PC-9 (cell line): ENCODE measurements around the gene AUH. TPM values are rescaled to one million over a fixed set of nuclear protein-coding genes. Genes with fewer than 3 reads are reported as not detected.

Experiments used
- BruUV-seq: library from RNA; stranded (reverse); fragments of 400-500 nt; replicated peaks from 2 replicates; lab custom pipeline; 2021; lab: Mats Ljungman, UMichigan
- CTCF ChIA-PET: fragments of 300-600 bp; sonication (Branson Sonifier 250); formaldehyde crosslinking; loops from one replicate; lab custom pipeline; 2022; ENCODE audit warnings: antibody characterized with exemption; lab: Charles Lee
- POLR2A ChIA-PET: fragments of 300-600 bp; sonication (Branson Sonifier 250); formaldehyde crosslinking; loops from one replicate; lab custom pipeline; 2022; ENCODE audit warnings: antibody characterized with exemption; ENCODE audit not compliant: unreplicated experiment; lab: Charles Lee
- DNase-seq, 2 experiments: peaks; one replicate each; pipeline versions ENCODE4 v3.0.0 to v3.0.0-alpha.2; 2015 to 2022; ENCODE audit warnings: mixed read lengths in 1 of 2
- H2AFZ ChIP-seq: fragments of 200-600 bp; sonication (generic); 2 replicates; pipeline ENCODE4 v1.8.1; 2017; ENCODE audit warnings: antibody characterized with exemption
- H3F3A ChIP-seq: fragments of 200-600 bp; sonication (generic); 2 replicates; pipeline ENCODE4 v1.8.1; 2017; ENCODE audit warnings: antibody characterized with exemption, mild to moderate bottlenecking, low read depth; ENCODE audit not compliant: insufficient read depth
- H3K27ac ChIP-seq: fragments of 200-600 bp; sonication (generic); 2 replicates; pipeline ENCODE4 v1.6.1; 2016; ENCODE audit warnings: mixed run types
- H3K27me3 ChIP-seq: fragments of 200-600 bp; sonication (generic); 2 replicates; pipeline ENCODE4 v1.6.1; 2016; ENCODE audit warnings: low read depth, mixed run types; ENCODE audit not compliant: insufficient read depth
- H3K36me3 ChIP-seq: fragments of 200-600 bp; sonication (generic); 2 replicates; pipeline ENCODE4 v1.6.1; 2016; ENCODE audit warnings: low read depth, mixed run types
- H3K4me1 ChIP-seq: fragments of 200-600 bp; sonication (generic); replicated peaks from 2 replicates; pipeline ENCODE4 v1.6.1; 2016; ENCODE audit warnings: mixed run types; ENCODE audit not compliant: insufficient read depth
- H3K4me2 ChIP-seq: fragments of 200-600 bp; sonication (generic); 2 replicates; pipeline ENCODE4 v1.6.1; 2017; ENCODE audit warnings: mixed run types
- H3K4me3 ChIP-seq: fragments of 200-600 bp; sonication (generic); 2 replicates; pipeline ENCODE4 v1.6.1; 2016; ENCODE audit warnings: mixed run types
- H3K79me2 ChIP-seq: fragments of 200-600 bp; sonication (generic); 2 replicates; pipeline ENCODE4 v1.6.1; 2017; ENCODE audit warnings: low read depth, mixed run types
- H3K9me2 ChIP-seq: fragments of 200-600 bp; sonication (generic); 2 replicates; pipeline ENCODE4 v1.8.1; 2017; ENCODE audit warnings: mild to moderate bottlenecking; ENCODE audit not compliant: insufficient read depth
- H3K9me3 ChIP-seq: fragments of 200-600 bp; sonication (generic); 2 replicates; pipeline ENCODE4 v1.8.1; 2016; ENCODE audit warnings: low read depth; ENCODE audit not compliant: insufficient read depth
- H4K20me1 ChIP-seq: fragments of 200-600 bp; sonication (generic); 2 replicates; pipeline ENCODE4 v1.8.1; 2017; ENCODE audit not compliant: insufficient read depth
- EZH2 ChIP-seq: fragments of 200-600 bp; sonication (generic); IDR thresholded peaks from 2 replicates; pipeline ENCODE4 v1.8.0; 2017; ENCODE audit warnings: antibody characterized with exemption, low read depth
- intact Hi-C: fragments of 100-400 bp; cut with micrococcal nuclease; formaldehyde crosslinking; loops from one replicate; pipeline ENCODE4 v1.10.0; 2022; ENCODE audit not compliant: unreplicated experiment
- total RNA-seq: library from RNA; stranded (reverse); gene quantifications from 2 replicates; pipeline ENCODE4 v1.2.3, GENCODE V29; 2021
- TF ChIP-seq, protein P1 (sequence below): fragments of 200-600 bp; sonication (generic); conservative IDR thresholded peaks from 2 replicates; pipeline ENCODE4 v1.6.1; 2017; ENCODE audit warnings: mixed run types, antibody characterized with exemption, mild to moderate bottlenecking, moderate library complexity

The AUH gene
- total RNA-seq, 1 experiment from 2014 or later: 24.9 TPM

DNA sequence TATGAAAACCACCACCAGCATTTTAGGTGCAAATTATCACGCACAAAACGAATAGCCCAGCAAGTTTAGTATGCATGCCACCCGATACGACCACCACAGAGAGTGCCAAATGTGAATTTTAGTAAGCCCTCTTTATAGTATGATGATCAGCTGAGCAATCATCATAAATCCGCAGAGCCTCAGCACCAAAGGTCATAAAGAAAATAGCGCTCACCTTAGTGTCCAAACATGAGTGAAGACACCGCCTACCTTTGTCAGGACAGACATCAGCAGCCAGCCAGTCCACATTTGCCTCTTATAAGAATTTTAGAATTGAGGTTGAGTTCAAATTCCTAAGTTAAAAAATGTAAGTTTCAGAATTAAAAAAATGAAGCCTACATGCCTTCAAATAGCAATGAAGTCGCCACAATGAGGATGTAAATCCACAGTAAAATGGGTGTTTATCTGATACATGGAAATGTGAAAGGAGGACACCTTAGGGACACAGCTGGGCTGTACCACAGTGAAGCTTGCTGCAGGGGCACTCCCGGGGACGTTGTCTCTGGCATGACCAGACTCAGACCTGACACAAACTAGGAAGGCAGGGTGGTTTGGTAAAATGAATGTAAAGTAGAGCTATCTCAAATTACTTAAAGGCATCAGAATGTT, 149.0 kb downstream of the AUH start:
- Histone ChIP-seq H3K27me3 (no peaks in the 10 kb centered on the region), H4K20me1 (no peaks in the 10 kb centered on the region), H3K36me3 (no peaks in the 10 kb centered on the region), H3F3A (peaks cover 3% of the 10 kb centered on the region; the same call in 1 of the 2 replicates), H3K79me2 (no peaks in the 10 kb centered on the region), H2AFZ (no peak overlapping the region), H3K9me3 (no peaks in the 10 kb centered on the region), H3K4me2 (no peak overlapping the region), H3K27ac (no peak overlapping the region), H3K9me2 (no peaks in the 10 kb centered on the region), H3K4me3 (no peak overlapping the region), H3K4me1 (peaks cover 7% of the 10 kb centered on the region)
- ChIA-PET CTCF (no interaction called here), POLR2A (no interaction called here)
- intact Hi-C loops: no loop called here
- BruUV-seq: no TSS peak
- TF ChIP-seq, protein P1, sequence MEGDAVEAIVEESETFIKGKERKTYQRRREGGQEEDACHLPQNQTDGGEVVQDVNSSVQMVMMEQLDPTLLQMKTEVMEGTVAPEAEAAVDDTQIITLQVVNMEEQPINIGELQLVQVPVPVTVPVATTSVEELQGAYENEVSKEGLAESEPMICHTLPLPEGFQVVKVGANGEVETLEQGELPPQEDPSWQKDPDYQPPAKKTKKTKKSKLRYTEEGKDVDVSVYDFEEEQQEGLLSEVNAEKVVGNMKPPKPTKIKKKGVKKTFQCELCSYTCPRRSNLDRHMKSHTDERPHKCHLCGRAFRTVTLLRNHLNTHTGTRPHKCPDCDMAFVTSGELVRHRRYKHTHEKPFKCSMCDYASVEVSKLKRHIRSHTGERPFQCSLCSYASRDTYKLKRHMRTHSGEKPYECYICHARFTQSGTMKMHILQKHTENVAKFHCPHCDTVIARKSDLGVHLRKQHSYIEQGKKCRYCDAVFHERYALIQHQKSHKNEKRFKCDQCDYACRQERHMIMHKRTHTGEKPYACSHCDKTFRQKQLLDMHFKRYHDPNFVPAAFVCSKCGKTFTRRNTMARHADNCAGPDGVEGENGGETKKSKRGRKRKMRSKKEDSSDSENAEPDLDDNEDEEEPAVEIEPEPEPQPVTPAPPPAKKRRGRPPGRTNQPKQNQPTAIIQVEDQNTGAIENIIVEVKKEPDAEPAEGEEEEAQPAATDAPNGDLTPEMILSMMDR: no peak
- no peak for TF ChIP-seq EZH2
- no peak for DNase-seq

DNA sequence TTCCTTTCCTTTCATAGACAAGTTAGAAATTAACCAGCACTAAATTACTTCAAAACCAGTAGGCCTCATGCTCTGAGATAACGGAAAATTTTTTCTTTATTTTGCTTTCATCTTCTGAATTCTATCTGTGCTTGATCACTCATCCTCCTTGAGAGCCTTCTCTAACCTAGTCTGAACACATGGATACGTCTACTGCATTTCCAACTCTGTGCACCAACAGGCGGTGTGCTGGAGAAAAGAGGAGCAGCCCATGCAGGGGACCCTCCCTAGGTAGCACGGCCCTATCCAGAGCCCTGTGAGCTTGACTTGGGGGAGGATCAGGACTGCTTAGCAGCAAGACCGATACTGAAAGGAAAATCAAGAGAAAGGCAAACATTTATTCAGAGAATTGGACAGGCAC, 149.8 kb downstream of the AUH start:
- Histone ChIP-seq H3K36me3 (no peaks in the 10 kb centered on the region), H4K20me1 (no peaks in the 10 kb centered on the region), H3K79me2 (no peaks in the 10 kb centered on the region), H3K9me3 (no peaks in the 10 kb centered on the region), H3K4me1 (peaks cover 9% of the 10 kb centered on the region), H3K27ac (no peak overlapping the region), H2AFZ (no peak overlapping the region), H3K4me3 (no peak overlapping the region), H3K27me3 (no peaks in the 10 kb centered on the region), H3K9me2 (no peaks in the 10 kb centered on the region), H3F3A (peaks cover 3% of the 10 kb centered on the region; the same call in 1 of the 2 replicates), H3K4me2 (no peak overlapping the region)
- BruUV-seq: no TSS peak
- ChIA-PET CTCF (no interaction called here), POLR2A (no interaction called here)
- DNase-seq: no peak
- intact Hi-C loops: no loop called here
- TF ChIP-seq, protein P1: no peak
- TF ChIP-seq EZH2: no peak

DNA sequence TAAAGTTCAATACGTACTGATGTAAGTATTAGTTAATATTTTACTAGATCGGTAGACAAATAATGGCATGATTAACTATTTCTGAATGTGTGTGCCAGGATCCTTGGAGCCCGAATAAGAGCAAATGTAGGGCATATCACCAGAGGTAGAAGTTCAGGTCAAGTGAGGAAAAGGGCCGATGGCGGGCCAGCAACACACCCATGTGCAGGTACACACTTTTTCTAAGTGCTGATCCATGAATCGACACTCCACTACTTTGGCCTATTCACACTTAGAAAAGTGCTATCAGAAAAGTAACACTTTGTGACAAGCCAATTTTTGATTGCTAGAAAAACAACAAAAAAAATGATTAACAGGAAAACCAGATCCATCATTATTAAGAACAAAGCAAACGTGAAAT, 150.3 kb downstream of the AUH start:
- H4K20me1 ChIP-seq: no peaks in the 10 kb centered on the region
- H3K9me3 ChIP-seq: no peaks in the 10 kb centered on the region
- no TSS peak for BruUV-seq
- H3K36me3 ChIP-seq: no peaks in the 10 kb centered on the region
- no peak overlapping the region for H3K27ac ChIP-seq
- H3K79me2 ChIP-seq: no peaks in the 10 kb centered on the region
- no peaks in the 10 kb centered on the region for H3K27me3 ChIP-seq
- intact Hi-C loops: no loop called here
- H3K4me1 ChIP-seq: peaks cover 9% of the 10 kb centered on the region
- POLR2A ChIA-PET: no interaction called here
- H3K4me3 ChIP-seq: no peak overlapping the region
- no peak overlapping the region for H3K4me2 ChIP-seq
- H3F3A ChIP-seq: peaks cover 3% of the 10 kb centered on the region; the same call in 1 of the 2 replicates
- DNase-seq: no peak
- CTCF ChIA-PET: no interaction called here
- no peaks in the 10 kb centered on the region for H3K9me2 ChIP-seq
- TF ChIP-seq, protein P1: no peak
- TF ChIP-seq EZH2: no peak
- H2AFZ ChIP-seq: no peak overlapping the region
